Mesenchymal stem cell (in vitro differentiated cells and primary cell): ENCODE measurements around the gene BICD1.

Experiments
- DNase-seq: peaks from one replicate; pipeline ENCODE4 v3.0.0-alpha.2; 2013
- H2AFZ ChIP-seq: one replicate; pipeline ENCODE4 v1.6.1; 2013; ENCODE audit warnings: low read depth, mild to moderate bottlenecking, control low read depth, inconsistent platforms, low read length, moderate library complexity
- H2AK5ac ChIP-seq: 2 replicates; pipeline ENCODE4 v1.6.1; 2013; ENCODE audit warnings: low read length, moderate library complexity, mild to moderate bottlenecking, inconsistent platforms; ENCODE audit not compliant: severe bottlenecking
- H2BK120ac ChIP-seq: one replicate; pipeline ENCODE4 v1.6.1; 2013; ENCODE audit warnings: low read depth, mild to moderate bottlenecking, inconsistent platforms, low read length, moderate library complexity
- H2BK12ac ChIP-seq, 2 experiments: one replicate each; pipeline ENCODE4 v1.6.1; 2013; ENCODE audit warnings: inconsistent platforms in 2 of 2, low read length in 2 of 2, mild to moderate bottlenecking in 2 of 2, moderate library complexity in 2 of 2, control low read depth in 1 of 2
- H2BK15ac ChIP-seq: one replicate; pipeline ENCODE4 v1.6.1; 2013; ENCODE audit warnings: mild to moderate bottlenecking, low read depth, inconsistent platforms; ENCODE audit not compliant: poor library complexity, severe bottlenecking
- H2BK5ac ChIP-seq: 2 replicates; pipeline ENCODE4 v1.6.1; 2013; ENCODE audit warnings: low read depth, mild to moderate bottlenecking, low read length, control low read depth, inconsistent platforms; ENCODE audit not compliant: poor library complexity, severe bottlenecking
- H3K14ac ChIP-seq, 2 experiments: one replicate each; pipeline ENCODE4 v1.6.1; 2013; ENCODE audit warnings: inconsistent platforms in 2 of 2, low read length in 2 of 2, control low read depth in 1 of 2, mild to moderate bottlenecking in 1 of 2, moderate library complexity in 1 of 2
- H3K18ac ChIP-seq, 2 experiments: one replicate each; pipeline ENCODE4 v1.6.1; 2013; ENCODE audit warnings: inconsistent platforms in 2 of 2, low read length in 2 of 2, control low read depth in 1 of 2, low read depth in 1 of 2, mild to moderate bottlenecking in 1 of 2
- H3K23ac ChIP-seq, 2 experiments: one replicate each; pipeline ENCODE4 v1.6.1; 2013; ENCODE audit warnings: inconsistent platforms in 2 of 2, low read length in 2 of 2, mild to moderate bottlenecking in 2 of 2, moderate library complexity in 2 of 2, control low read depth in 1 of 2
- H3K27ac ChIP-seq: 2 replicates; pipeline ENCODE4 v1.5.1; 2013; ENCODE audit warnings: mild to moderate bottlenecking, moderate library complexity, low read length, control low read depth, inconsistent platforms; ENCODE audit not compliant: poor library complexity, severe bottlenecking
- H3K27me3 ChIP-seq, 2 experiments: 2 replicates each; pipeline versions ENCODE4 v1.6.1 to v1.7.0; 2013; ENCODE audit warnings: low read length in 2 of 2, mild to moderate bottlenecking in 2 of 2, moderate library complexity in 2 of 2, control low read depth in 1 of 2, inconsistent platforms in 1 of 2; ENCODE audit not compliant: control insufficient read depth in 1 of 2, insufficient read depth in 1 of 2
- H3K36me3 ChIP-seq, 2 experiments: 2 replicates each; pipeline versions ENCODE4 v1.6.1 to v1.7.0; 2013; ENCODE audit warnings: low read length in 2 of 2, control low read depth in 1 of 2, inconsistent platforms in 1 of 2, low read depth in 1 of 2, mild to moderate bottlenecking in 1 of 2; ENCODE audit not compliant: insufficient read depth in 2 of 2, control insufficient read depth in 1 of 2
- H3K4ac ChIP-seq, 2 experiments: one replicate each; pipeline ENCODE4 v1.6.1; 2013; ENCODE audit warnings: inconsistent platforms in 2 of 2, low read length in 2 of 2, mild to moderate bottlenecking in 2 of 2, moderate library complexity in 2 of 2, control low read depth in 1 of 2, low read depth in 1 of 2
- H3K4me1 ChIP-seq: 2 replicates; pipeline ENCODE4 v1.6.1; 2013; ENCODE audit warnings: low read depth, low read length, control low read depth; ENCODE audit not compliant: control insufficient read depth, insufficient read depth
- H3K4me2 ChIP-seq: 2 replicates; pipeline ENCODE4 v1.6.1; 2013; ENCODE audit warnings: low read length, mild to moderate bottlenecking, inconsistent platforms; ENCODE audit not compliant: poor library complexity, severe bottlenecking
- H3K4me3 ChIP-seq, 2 experiments: 2 replicates each; pipeline versions ENCODE4 v1.5.1 to v1.7.0; 2013; ENCODE audit warnings: low read length in 2 of 2, mild to moderate bottlenecking in 2 of 2, control low read depth in 1 of 2, low read depth in 1 of 2; ENCODE audit not compliant: insufficient read depth in 1 of 2
- H3K79me1 ChIP-seq: replicated peaks from 2 replicates; pipeline ENCODE4 v1.6.1; 2013; ENCODE audit warnings: mild to moderate bottlenecking, control low read depth, low read length, inconsistent platforms; ENCODE audit not compliant: poor library complexity, severe bottlenecking
- H3K9ac ChIP-seq: 2 replicates; pipeline ENCODE4 v1.7.0; 2013; ENCODE audit warnings: mild to moderate bottlenecking, low read length, moderate library complexity
- H3K9me3 ChIP-seq: 2 replicates; pipeline ENCODE4 v1.7.0; 2013; ENCODE audit warnings: mild to moderate bottlenecking, low read length; ENCODE audit not compliant: control insufficient read depth
- H4K8ac ChIP-seq: one replicate; pipeline ENCODE4 v1.6.1; 2013; ENCODE audit warnings: inconsistent platforms, mild to moderate bottlenecking, low read length, moderate library complexity
- H4K91ac ChIP-seq: one replicate; pipeline ENCODE4 v1.6.1; 2013; ENCODE audit warnings: mild to moderate bottlenecking, low read length, inconsistent platforms
- WGBS: methylation state at CpG from one replicate; pipeline ENCODE4 v1.1.7; 2013; ENCODE audit warnings: mixed read lengths; 5-methylcytosine and 5-hydroxymethylcytosine counted together

BICD1 gene

GRCh38 chr12:32171211-32171610 lies 64.6 kb downstream of the BICD1 start:
- peaks cover 0 to 4% of the 10 kb centered on the region in 2 experiments for H3K36me3 ChIP-seq
- H2BK12ac ChIP-seq, result no peak overlapping the region
- WGBS, result 91% methylated on average over 7 of the region's 7 CpGs
- H3K18ac ChIP-seq, result no peak overlapping the region
- H3K23ac ChIP-seq, result no peak overlapping the region
- DNase-seq, result no peak
- peaks cover 6% of the 10 kb centered on the region for H3K4me1 ChIP-seq
- H4K91ac ChIP-seq, result no peak overlapping the region
- H4K8ac ChIP-seq, result no peak overlapping the region
- no peak overlapping the region for H3K14ac ChIP-seq
- H3K4me2 ChIP-seq, result no peak overlapping the region
- H2BK5ac ChIP-seq, result no peak overlapping the region
- no peak overlapping the region for H3K4ac ChIP-seq
- H3K79me1 ChIP-seq, result peaks cover 27% of the 10 kb centered on the region
- no peak overlapping the region for H2BK15ac ChIP-seq
- no peak overlapping the region for H2AFZ ChIP-seq
- H3K27me3 ChIP-seq, result no peaks in the 10 kb centered on the region
- no peak overlapping the region for H2BK120ac ChIP-seq
- no peaks in the 10 kb centered on the region for H3K9me3 ChIP-seq
- H2AK5ac ChIP-seq, result no peak overlapping the region
- H3K9ac ChIP-seq, result no peak overlapping the region
- H3K27ac ChIP-seq, result no peak overlapping the region
- no peak overlapping the region for H3K4me3 ChIP-seq

DNA sequence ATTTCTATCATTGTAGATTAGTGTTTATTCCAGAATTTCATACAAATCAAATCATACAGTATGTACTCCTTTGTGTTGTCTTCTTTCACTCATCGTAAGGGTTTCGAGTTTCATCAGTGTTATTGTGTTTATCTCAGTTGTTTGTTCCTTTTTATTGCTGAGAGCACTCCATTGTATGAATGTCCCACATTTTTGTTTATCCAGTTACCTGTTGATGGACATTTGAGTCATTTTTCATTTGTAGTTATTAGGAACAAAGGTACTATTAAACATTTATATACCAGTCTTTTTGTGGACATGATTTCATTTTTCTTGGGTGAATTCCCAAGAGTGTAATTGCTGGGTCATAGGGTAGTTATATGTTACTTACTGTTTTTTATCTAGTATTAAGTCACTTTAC lies 70.0 kb downstream of the BICD1 start:
- WGBS, result 100% methylated on average over 2 of the region's 2 CpGs

GRCh38 chr12:32178341-32179010 lies 71.8 kb downstream of the BICD1 start:
- H3K79me1 ChIP-seq, result peaks cover 23% of the 10 kb centered on the region
- H3K9ac ChIP-seq, result no peak overlapping the region
- H3K27me3 ChIP-seq, result no peaks in the 10 kb centered on the region
- no peak overlapping the region for H3K4me3 ChIP-seq
- no peak overlapping the region for H2BK12ac ChIP-seq
- no peak overlapping the region for H4K8ac ChIP-seq
- peaks cover 2% of the 10 kb centered on the region for H3K4me1 ChIP-seq
- H2AFZ ChIP-seq, result no peak overlapping the region
- no peak overlapping the region for H2BK120ac ChIP-seq
- H3K18ac ChIP-seq, result no peak overlapping the region
- no peak overlapping the region for H3K4ac ChIP-seq
- no peak overlapping the region for H3K14ac ChIP-seq
- no peaks in the 10 kb centered on the region for H3K9me3 ChIP-seq
- no peak overlapping the region for H3K4me2 ChIP-seq
- WGBS, result 95% methylated on average over 6 of the region's 6 CpGs
- no peak overlapping the region for H2BK5ac ChIP-seq
- no peaks in the 10 kb centered on the region for H3K36me3 ChIP-seq
- no peak for DNase-seq
- no peak overlapping the region for H3K27ac ChIP-seq
- H4K91ac ChIP-seq, result no peak overlapping the region
- H2AK5ac ChIP-seq, result no peak overlapping the region
- H3K23ac ChIP-seq, result no peak overlapping the region
- H2BK15ac ChIP-seq, result no peak overlapping the region

More for the DNA sequence above, 70.0 kb downstream of the BICD1 start:
- no peak overlapping the region for H2AFZ ChIP-seq
- H4K91ac ChIP-seq, result no peak overlapping the region
- H3K4me2 ChIP-seq, result no peak overlapping the region
- no peak overlapping the region for H2BK120ac ChIP-seq
- peaks cover 0 to 1% of the 10 kb centered on the region in 2 experiments for H3K36me3 ChIP-seq
- DNase-seq, result no peak
- H2AK5ac ChIP-seq, result no peak overlapping the region
- H3K14ac ChIP-seq, result no peak overlapping the region
- H3K23ac ChIP-seq, result no peak overlapping the region
- H2BK12ac ChIP-seq, result no peak overlapping the region
- H3K9me3 ChIP-seq, result no peaks in the 10 kb centered on the region
- peaks cover 21% of the 10 kb centered on the region for H3K79me1 ChIP-seq
- H3K4me3 ChIP-seq, result no peak overlapping the region
- H3K27me3 ChIP-seq, result no peaks in the 10 kb centered on the region
- no peak overlapping the region for H3K27ac ChIP-seq
- H2BK5ac ChIP-seq, result no peak overlapping the region
- no peak overlapping the region for H4K8ac ChIP-seq
- no peak overlapping the region for H3K4ac ChIP-seq
- no peak overlapping the region for H3K9ac ChIP-seq
- H3K18ac ChIP-seq, result no peak overlapping the region
- H2BK15ac ChIP-seq, result no peak overlapping the region
- peaks cover 2% of the 10 kb centered on the region for H3K4me1 ChIP-seq

DNA sequence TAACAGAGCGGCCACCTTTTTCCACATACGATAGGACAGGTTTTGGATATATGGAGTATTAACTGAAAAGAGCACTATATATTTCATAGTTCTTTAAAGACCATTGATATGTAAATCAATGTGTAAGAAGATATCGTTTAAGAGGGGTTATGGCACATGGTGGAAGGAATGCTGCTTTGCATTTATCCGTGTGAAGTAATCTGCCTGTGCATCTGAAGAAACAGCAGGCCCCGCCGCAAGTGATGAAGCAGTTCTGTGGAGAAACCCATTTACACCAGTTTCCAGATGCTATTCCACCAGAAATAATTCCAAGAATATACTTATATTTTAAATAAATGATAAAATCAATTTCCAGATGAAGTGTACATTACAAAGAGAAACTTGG lies 72.4 kb downstream of the BICD1 start:
- H2AK5ac ChIP-seq, result no peak overlapping the region
- no peaks in the 10 kb centered on the region for H3K9me3 ChIP-seq
- H3K4me2 ChIP-seq, result no peak overlapping the region
- H3K23ac ChIP-seq, result no peak overlapping the region
- WGBS, result 27% methylated on average over 3 of the region's 6 CpGs
- H3K4me1 ChIP-seq, result peaks cover 5% of the 10 kb centered on the region
- H4K8ac ChIP-seq, result no peak overlapping the region
- no peak for DNase-seq
- H3K79me1 ChIP-seq, result peaks cover 23% of the 10 kb centered on the region
- H2AFZ ChIP-seq, result no peak overlapping the region
- no peak overlapping the region for H2BK12ac ChIP-seq
- H2BK5ac ChIP-seq, result no peak overlapping the region
- no peak overlapping the region for H3K9ac ChIP-seq
- H3K4me3 ChIP-seq, result no peak overlapping the region
- H3K18ac ChIP-seq, result no peak overlapping the region
- H2BK120ac ChIP-seq, result no peak overlapping the region
- H4K91ac ChIP-seq, result no peak overlapping the region
- no peak overlapping the region for H3K27ac ChIP-seq
- no peak overlapping the region for H2BK15ac ChIP-seq
- peaks cover 0 to 3% of the 10 kb centered on the region in 2 experiments for H3K36me3 ChIP-seq
- no peak overlapping the region for H3K14ac ChIP-seq
- no peak overlapping the region for H3K4ac ChIP-seq
- H3K27me3 ChIP-seq, result no peaks in the 10 kb centered on the region
